ENCODE results near the gene WDR54. TPM values are rescaled to one million over a fixed set of nuclear protein-coding genes. Genes with fewer than 3 reads are reported as not detected.
"Not testable (repeated sequence)": the region's sequence is repeated elsewhere in the genome, so short reads cannot be mapped to it uniquely, and the experiment has no call there.

WDR54 gene
- polyA plus RNA-seq, 3 donors = 38.6 to 44.6 (median 43.7) TPM

DNA sequence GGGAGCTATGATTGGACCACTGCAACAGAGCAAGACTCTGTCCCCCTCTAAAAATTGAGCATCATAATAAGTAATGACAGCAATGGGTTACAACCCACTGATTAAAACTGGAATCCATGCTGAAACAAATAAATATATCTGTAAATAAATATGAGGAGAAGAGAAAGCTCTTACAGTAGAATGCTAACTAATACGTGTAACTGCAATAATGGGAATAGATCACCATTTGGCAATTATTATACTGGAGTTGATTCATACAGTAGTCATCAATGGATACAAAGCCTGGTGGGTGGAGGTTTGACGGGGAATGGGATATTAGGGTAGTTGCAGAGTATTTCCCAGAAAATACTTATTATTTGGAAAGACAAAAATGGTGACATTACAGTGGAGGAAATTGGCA is 27.2 kb downstream of the WDR54 start:
- DNase-seq = no peak

DNA sequence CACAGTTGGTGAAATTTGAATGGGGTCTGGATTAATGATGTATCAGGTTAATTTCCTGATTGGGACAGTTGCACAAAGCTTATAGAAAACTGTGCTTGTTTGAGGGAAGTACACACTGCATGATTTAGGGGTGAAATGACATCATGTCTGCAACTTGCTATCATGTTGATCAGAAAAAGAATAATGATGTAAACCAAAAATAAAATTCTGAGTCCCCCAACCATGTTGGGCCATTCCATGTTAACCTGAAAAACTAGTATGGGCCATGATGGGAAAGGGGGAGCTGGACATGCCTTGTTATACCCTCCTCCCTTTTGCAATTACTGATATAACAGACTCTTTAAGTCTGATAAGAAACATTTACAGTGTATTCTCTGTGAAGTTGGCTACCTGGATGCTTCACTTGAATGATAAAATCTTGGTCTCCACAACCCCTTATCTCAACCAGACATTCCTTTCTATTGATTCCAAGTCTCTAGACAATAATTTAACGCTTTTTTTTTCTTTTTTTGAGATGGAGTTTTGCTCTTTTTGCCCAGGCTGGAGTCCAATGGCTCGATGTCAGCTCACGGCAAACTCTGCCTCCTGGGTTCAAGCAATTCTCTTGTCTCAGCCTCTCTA is 29.1 kb downstream of the WDR54 start:
- no peak for DNase-seq

- peak; percentile 98 for DNase-seq
Observed at GRCh38 chr2:74454654-74455511, 33.4 kb downstream of the WDR54 start, which contains the start of gene INO80B. INO80B (plus strand) TSS chr2:74455087; CDS start chr2:74455117, 30 bp downstream.

DNA sequence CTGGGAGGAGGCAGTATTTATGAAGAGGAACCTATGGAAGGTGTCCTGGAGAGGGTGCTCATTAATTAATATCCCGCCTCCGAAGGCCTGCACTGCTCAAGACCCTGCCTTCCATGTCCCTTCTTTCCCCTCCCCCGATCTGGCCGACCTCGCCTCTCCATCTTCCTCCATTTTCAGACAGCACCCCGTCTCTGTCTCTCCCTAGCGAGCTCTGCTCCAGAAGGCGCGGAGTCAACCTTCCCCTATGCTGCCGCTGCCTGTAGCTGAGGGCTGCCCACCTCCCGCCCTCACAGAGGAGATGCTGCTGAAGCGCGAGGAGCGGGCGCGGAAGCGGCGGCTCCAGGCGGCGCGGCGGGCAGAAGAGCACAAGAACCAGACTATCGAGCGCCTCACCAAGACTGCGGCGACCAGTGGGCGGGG is 35.6 kb downstream of the WDR54 start:
- no peak for DNase-seq

DNA sequence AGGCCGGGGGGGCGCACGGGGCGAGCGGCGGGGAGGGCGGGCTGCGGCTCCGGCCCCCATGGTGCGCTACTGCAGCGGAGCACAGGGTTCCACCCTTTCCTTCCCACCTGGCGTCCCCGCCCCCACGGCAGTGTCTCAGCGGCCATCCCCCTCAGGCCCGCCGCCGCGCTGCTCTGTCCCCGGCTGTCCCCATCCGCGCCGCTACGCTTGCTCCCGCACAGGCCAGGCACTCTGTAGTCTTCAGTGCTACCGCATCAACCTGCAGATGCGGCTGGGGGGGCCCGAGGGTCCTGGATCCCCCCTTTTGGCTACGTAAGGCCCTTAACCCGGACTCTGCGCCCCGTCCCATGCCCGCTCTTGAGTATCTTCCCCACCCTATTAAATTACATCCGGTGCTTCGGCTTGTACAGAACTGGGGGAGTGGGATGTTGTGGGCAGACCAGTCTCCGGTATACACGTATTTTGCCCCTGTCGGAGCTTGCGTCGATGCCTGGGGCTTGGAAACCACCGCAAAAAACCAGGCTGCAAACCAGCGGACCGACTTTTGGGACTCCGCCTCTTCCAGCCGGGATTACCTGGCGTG is 36.1 kb downstream of the WDR54 start:
- no peak for DNase-seq

GRCh38 chr2:74458132-74458937 is 36.8 kb downstream of the WDR54 start, which contains the start of gene WBP1:
WBP1 (plus strand) TSS chr2:74458438; CDS start chr2:74458603, 165 bp downstream.
- peak; percentile 100 for DNase-seq

DNA sequence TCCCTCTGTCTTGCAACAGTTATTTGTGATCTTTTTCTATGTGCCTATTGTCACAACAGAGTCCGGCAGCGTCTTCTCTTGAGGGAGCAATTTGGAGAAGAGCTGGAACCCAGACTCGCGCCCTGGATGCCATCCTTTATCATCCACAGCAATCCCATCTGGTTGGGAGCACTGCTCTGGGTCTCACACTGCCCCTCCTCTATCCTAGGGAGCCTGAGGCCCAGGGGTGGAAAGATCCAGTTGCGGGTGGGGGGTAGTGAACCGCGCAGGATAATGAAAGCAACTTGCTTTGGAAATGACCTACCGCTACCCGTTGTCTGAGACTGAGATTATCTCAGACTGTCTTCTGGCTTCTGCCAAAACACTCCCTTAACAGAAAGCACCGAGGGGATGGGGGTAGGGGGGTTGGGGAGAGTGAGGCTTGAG is 37.4 kb downstream of the WDR54 start:
- DNase-seq = no peak

- DNase-seq = not testable (repeated sequence)
Observed at GRCh38 chr2:74459503-74460118, 38.1 kb downstream of the WDR54 start.

DNA sequence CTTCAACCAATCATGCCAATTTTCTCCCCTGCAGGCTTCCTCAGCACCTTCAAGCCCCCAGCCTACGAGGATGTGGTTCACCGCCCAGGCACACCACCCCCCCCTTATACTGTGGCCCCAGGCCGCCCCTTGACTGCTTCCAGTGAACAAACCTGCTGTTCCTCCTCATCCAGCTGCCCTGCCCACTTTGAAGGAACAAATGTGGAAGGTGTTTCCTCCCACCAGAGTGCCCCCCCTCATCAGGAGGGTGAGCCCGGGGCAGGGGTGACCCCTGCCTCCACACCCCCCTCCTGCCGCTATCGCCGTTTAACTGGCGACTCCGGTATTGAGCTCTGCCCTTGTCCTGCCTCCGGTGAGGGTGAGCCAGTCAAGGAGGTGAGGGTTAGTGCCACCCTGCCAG is 38.7 kb downstream of the WDR54 start:
- DNase-seq = not testable (repeated sequence)

- DNase-seq = no peak
Observed at GRCh38 chr2:74461187-74462053, 39.9 kb downstream of the WDR54 start.

DNA sequence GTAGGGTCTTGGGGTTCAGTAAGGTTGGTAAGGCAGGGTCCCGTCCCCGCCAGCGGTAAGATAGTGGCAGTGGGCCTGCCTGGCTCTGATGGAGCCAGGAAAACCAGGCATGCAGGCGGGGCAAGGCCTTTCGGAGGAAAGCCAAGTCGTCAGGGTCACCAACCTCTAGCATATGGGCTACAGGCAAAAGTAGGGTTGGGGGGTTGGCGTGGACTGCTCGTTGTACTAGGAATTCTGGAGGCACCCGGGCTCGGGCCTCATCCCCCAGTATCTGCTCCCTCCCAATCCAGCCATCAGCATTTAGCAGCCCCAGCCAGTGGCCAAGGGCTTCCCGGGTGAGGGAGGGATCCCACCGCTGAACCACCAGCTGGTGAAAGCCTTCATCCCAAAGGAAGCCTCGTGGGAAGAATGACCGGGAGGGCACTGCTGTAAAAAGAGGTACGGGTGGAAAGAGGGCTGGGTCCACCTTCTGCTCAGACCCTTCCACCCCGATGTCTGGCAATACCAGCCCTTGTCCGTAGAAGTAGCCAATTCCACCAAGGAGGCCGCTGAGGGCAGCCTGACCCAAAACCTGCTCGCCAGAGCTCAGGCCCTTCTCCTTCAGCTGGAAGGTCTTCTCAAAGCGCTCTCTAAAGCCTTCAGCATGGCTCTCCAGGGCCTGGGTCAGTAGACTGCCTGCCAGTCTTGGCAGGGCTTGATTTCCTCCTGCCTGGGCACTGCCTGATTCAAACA is 40.7 kb downstream of the WDR54 start:
- DNase-seq = no peak

DNA sequence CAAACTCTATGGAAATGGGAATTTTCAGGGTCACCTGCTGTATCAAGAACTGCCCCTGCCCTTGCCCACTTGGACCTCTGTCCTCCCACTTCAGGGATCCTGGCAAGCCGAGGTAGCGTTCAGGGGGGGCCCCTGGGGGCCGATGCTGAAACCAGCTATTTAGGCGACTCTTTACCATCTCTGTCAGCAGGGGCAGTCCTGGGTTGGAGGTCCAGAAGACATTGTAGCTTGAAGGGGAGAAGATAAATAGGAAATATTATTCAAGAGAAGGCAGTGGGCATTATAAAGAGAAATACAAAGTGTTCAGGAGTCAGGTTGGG is 41.2 kb downstream of the WDR54 start:
- DNase-seq = no peak

- no peak for DNase-seq
Observed at GRCh38 chr2:74464406-74464805, 42.9 kb downstream of the WDR54 start.

DNA sequence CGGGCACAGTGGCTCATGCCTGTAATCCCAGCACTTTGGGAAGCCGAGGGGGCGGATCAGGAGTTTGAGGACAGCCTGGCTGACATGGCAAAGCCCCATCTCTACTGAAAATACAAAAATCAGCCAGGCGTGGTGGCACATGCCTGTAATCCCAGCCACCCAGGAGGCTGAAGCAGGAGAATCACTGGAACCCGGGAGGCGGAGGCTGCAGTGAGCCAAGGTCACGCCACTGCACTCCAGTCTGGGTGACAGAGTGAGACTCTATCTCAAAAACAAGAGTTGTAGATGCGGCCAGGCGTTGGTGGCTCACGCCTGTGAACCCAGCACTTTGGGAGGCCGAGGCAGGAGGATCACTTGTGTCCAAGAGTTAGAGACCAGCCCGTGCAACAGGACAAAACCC is 49.2 kb downstream of the WDR54 start:
- DNase-seq = not testable (repeated sequence)

- DNase-seq = no peak
Observed at GRCh38 chr2:74471332-74472065, 50.0 kb downstream of the WDR54 start.

- peak; percentile 94 for DNase-seq
Observed at GRCh38 chr2:74472086-74472944, 50.8 kb downstream of the WDR54 start, which contains the start of gene MRPL53. MRPL53 (minus strand) TSS chr2:74472680; CDS start chr2:74472660, 20 bp downstream.

DNA sequence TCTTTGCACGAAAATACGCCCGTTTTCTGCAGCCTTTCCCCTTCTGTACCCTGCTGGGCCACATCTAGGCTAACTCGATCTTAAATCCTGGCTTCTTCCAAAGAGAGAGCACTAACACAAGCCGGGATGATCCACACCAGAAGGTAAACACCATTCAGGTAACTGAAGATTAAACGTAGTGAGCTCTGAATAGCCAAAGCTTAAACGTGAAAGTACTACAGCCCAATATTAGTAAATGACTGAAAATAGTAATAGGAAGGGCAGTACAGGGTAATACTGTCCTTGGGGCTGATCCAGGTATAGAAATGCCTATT is 51.4 kb downstream of the WDR54 start:
- no peak for DNase-seq

DNA sequence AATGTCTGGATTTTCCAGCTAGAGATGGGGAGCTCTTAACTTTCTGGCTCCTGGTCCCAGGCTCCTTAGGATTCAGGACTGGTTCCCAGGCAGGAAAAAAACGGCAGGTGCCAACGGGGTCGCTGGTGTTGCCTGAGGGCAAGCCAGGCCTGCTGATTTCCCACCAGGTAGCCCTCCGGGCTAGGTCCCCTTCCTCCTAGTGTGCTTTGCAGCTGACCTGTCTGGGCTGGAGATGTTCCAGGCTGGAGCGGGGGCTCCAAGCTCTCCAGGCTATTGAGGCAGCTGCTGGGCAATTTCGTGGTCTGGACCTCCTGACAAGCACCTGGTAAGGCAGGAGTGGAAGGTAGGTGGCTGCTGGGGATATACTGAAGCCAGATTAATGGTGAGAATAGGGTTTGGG is 53.0 kb downstream of the WDR54 start:
- DNase-seq = no peak

All from renal pelvis (tissue), 4 donors.